ENCODE results near the gene KRTAP4-5. TPM values are rescaled to one million over a fixed set of nuclear protein-coding genes. Genes with fewer than 3 reads are reported as not detected.

Gene KRTAP4-5
- polyA plus RNA-seq, 1 experiment: not detected

Small RNA genes lying within 50 kb of the gene (small RNA-seq; reads per million reads assigned to genes)
- gene KRTAP4-17P (ENCODE audit: insufficient read length, low read depth): not detected

Other genes starting within 250 kb of the KRTAP4-5 start
- gene KRT23, start 212.2 kb downstream of the KRTAP4-5 start, polyA plus RNA-seq (2011; rRNA removed): 0.06 TPM in 1 of 2 replicates, not detected in the other
- gene KRT39, start 182.9 kb downstream of the KRTAP4-5 start, polyA plus RNA-seq (2011; rRNA removed): 0.11 TPM in 1 of 2 replicates, not detected in the other
- not detected in 2 replicates for gene KRT40, start 165.5 kb downstream of the KRTAP4-5 start, polyA plus RNA-seq (2011; rRNA removed)
- not detected in 2 replicates for gene KRTAP3-3, start 155.7 kb downstream of the KRTAP4-5 start, polyA plus RNA-seq (2011; rRNA removed)
- not detected in 2 replicates for gene KRTAP3-2, start 149.9 kb downstream of the KRTAP4-5 start, polyA plus RNA-seq (2011; rRNA removed)
- not detected in 2 replicates for gene KRTAP3-1, start 140.7 kb downstream of the KRTAP4-5 start, polyA plus RNA-seq (2011; rRNA removed)
- gene KRTAP1-5, start 122.6 kb downstream of the KRTAP4-5 start, polyA plus RNA-seq (2011; rRNA removed): 16.9 and 20.2 TPM in 2 replicates
- not detected in 2 replicates for gene KRTAP1-4, start 119.6 kb downstream of the KRTAP4-5 start, polyA plus RNA-seq (2011; rRNA removed)
- gene KRTAP1-3, start 115.0 kb downstream of the KRTAP4-5 start, polyA plus RNA-seq (2011; rRNA removed): not detected in 2 replicates
- 0.19 and 0.27 TPM in 2 replicates for gene KRTAP1-1, start 108.4 kb downstream of the KRTAP4-5 start, polyA plus RNA-seq (2011; rRNA removed)
- gene KRTAP2-1, start 102.5 kb downstream of the KRTAP4-5 start, polyA plus RNA-seq (2011; rRNA removed): not detected in 2 replicates
- not detected in 2 replicates for gene KRTAP2-2, start 94.6 kb downstream of the KRTAP4-5 start, polyA plus RNA-seq (2011; rRNA removed)
- gene KRTAP2-3, start 89.7 kb downstream of the KRTAP4-5 start, polyA plus RNA-seq (2011; rRNA removed): 1.3 and 2.5 TPM in 2 replicates
- not detected in 2 replicates for gene KRTAP2-4, start 83.9 kb downstream of the KRTAP4-5 start, polyA plus RNA-seq (2011; rRNA removed)
- gene KRTAP4-7, start 65.7 kb downstream of the KRTAP4-5 start, polyA plus RNA-seq (2011; rRNA removed): not detected in 2 replicates
- not detected in 2 replicates for gene KRTAP4-8, start 51.7 kb downstream of the KRTAP4-5 start, polyA plus RNA-seq (2011; rRNA removed)
- gene KRTAP4-16, start 47.6 kb downstream of the KRTAP4-5 start, polyA plus RNA-seq (2011; rRNA removed): not detected in 2 replicates
- not detected in 2 replicates for gene KRTAP4-9, start 44.4 kb downstream of the KRTAP4-5 start, polyA plus RNA-seq (2011; rRNA removed)
- not detected in 2 replicates for gene KRTAP4-11, start 31.5 kb downstream of the KRTAP4-5 start, polyA plus RNA-seq (2011; rRNA removed)
- gene KRTAP4-12, start 25.6 kb downstream of the KRTAP4-5 start, polyA plus RNA-seq (2011; rRNA removed): not detected in 2 replicates
- gene KRTAP4-6, start 9.3 kb downstream of the KRTAP4-5 start, polyA plus RNA-seq (2011; rRNA removed): not detected in 2 replicates
- gene KRTAP4-4, start 10.9 kb upstream of the KRTAP4-5 start, polyA plus RNA-seq (2011; rRNA removed): not detected in 2 replicates
- gene KRTAP4-3, start 18.4 kb upstream of the KRTAP4-5 start, polyA plus RNA-seq (2011; rRNA removed): not detected in 2 replicates
- gene KRTAP4-2, start 28.4 kb upstream of the KRTAP4-5 start, polyA plus RNA-seq (2011; rRNA removed): not detected in 2 replicates
- gene KRTAP4-1, start 35.1 kb upstream of the KRTAP4-5 start, polyA plus RNA-seq (2011; rRNA removed): not detected in 2 replicates
- gene KRTAP9-1, start 40.1 kb upstream of the KRTAP4-5 start, polyA plus RNA-seq (2011; rRNA removed): not detected in 2 replicates
- gene KRTAP9-2, start 76.8 kb upstream of the KRTAP4-5 start, polyA plus RNA-seq (2011; rRNA removed): not detected in 2 replicates
- not detected in 2 replicates for gene KRTAP9-3, start 82.6 kb upstream of the KRTAP4-5 start, polyA plus RNA-seq (2011; rRNA removed)
- gene KRTAP9-8, start 88.2 kb upstream of the KRTAP4-5 start, polyA plus RNA-seq (2011; rRNA removed): not detected in 2 replicates
- not detected in 2 replicates for gene KRTAP9-4, start 99.9 kb upstream of the KRTAP4-5 start, polyA plus RNA-seq (2011; rRNA removed)
- not detected in 2 replicates for gene KRTAP9-9, start 105.6 kb upstream of the KRTAP4-5 start, polyA plus RNA-seq (2011; rRNA removed)
- not detected in 2 replicates for gene KRTAP9-6, start 115.6 kb upstream of the KRTAP4-5 start, polyA plus RNA-seq (2011; rRNA removed)
- gene KRTAP9-7, start 125.9 kb upstream of the KRTAP4-5 start, polyA plus RNA-seq (2011; rRNA removed): not detected in 2 replicates
- gene KRTAP29-1, start 153.0 kb upstream of the KRTAP4-5 start, polyA plus RNA-seq (2011; rRNA removed): not detected in 2 replicates
- not detected in 2 replicates for gene KRTAP16-1, start 159.5 kb upstream of the KRTAP4-5 start, polyA plus RNA-seq (2011; rRNA removed)
- gene KRTAP17-1, start 165.9 kb upstream of the KRTAP4-5 start, polyA plus RNA-seq (2011; rRNA removed): not detected in 2 replicates
- not detected in 2 replicates for gene KRT33A, start 201.0 kb upstream of the KRTAP4-5 start, polyA plus RNA-seq (2011; rRNA removed)
- 0.07 TPM in 1 of 2 replicates, not detected in the other for gene KRT33B, start 220.0 kb upstream of the KRTAP4-5 start, polyA plus RNA-seq (2011; rRNA removed)
- gene KRT34, start 232.5 kb upstream of the KRTAP4-5 start, polyA plus RNA-seq (2011; rRNA removed): 0.27 and 0.29 TPM in 2 replicates
- not detected in 2 replicates for gene KRT31, start 247.8 kb upstream of the KRTAP4-5 start, polyA plus RNA-seq (2011; rRNA removed)